DND-41 (cell line): ENCODE measurements around the gene ARSH.
"Not testable (repeated sequence)": the region's sequence is repeated elsewhere in the genome, so short reads cannot be mapped to it uniquely, and the experiment has no call there.

Experiments
- ATAC-seq: fragments of 200-7000 bp; cut with Tn5 transposase; 3 replicates; pipeline ENCODE4 v1.9.1; 2021; ENCODE audit warnings: low read depth; ENCODE audit not compliant: insufficient read depth
- DNase-seq: peaks from one replicate; pipeline ENCODE4 v3.0.0-alpha.2; 2020
- H2AFZ ChIP-seq: 2 replicates; pipeline ENCODE4 v1.6.0; 2012; ENCODE audit warnings: low read depth, low read length
- H3K27ac ChIP-seq: 2 replicates; pipeline ENCODE4 v1.5.1; 2012; ENCODE audit warnings: low read length, inconsistent platforms
- H3K27me3 ChIP-seq: fragments of 200-600 bp; sonication (generic); 2 replicates; pipeline ENCODE4 v1.6.0; 2012; ENCODE audit warnings: low read length, mild to moderate bottlenecking, inconsistent platforms; ENCODE audit not compliant: insufficient read depth, poor library complexity
- H3K36me3 ChIP-seq: 2 replicates; pipeline ENCODE4 v1.5.1; 2012; ENCODE audit warnings: low read length, inconsistent platforms; ENCODE audit not compliant: insufficient read depth
- H3K4me1 ChIP-seq: 2 replicates; pipeline ENCODE4 v1.5.1; 2012; ENCODE audit warnings: mild to moderate bottlenecking, low read length; ENCODE audit not compliant: insufficient read depth
- H3K4me2 ChIP-seq: 2 replicates; pipeline ENCODE4 v1.6.0; 2012; ENCODE audit warnings: mild to moderate bottlenecking, moderate library complexity, low read length, inconsistent platforms; ENCODE audit not compliant: insufficient read depth
- H3K4me3 ChIP-seq, 2 experiments: fragments of 200-600 bp in 1 of 2; shearing (Covaris generic) in 1 of 2; 2 replicates each; pipeline ENCODE4 v1.5.1; 2012 to 2016; ENCODE audit warnings: inconsistent platforms in 2 of 2, low read length in 2 of 2, mild to moderate bottlenecking in 2 of 2, low read depth in 1 of 2, moderate library complexity in 1 of 2
- H3K79me2 ChIP-seq: 2 replicates; pipeline ENCODE4 v1.6.0; 2012; ENCODE audit warnings: low read length, inconsistent platforms; ENCODE audit not compliant: insufficient read depth
- H3K9ac ChIP-seq: 2 replicates; pipeline ENCODE4 v1.6.0; 2012; ENCODE audit warnings: low read depth, mild to moderate bottlenecking, inconsistent platforms, low read length, moderate library complexity
- H3K9me3 ChIP-seq: 2 replicates; pipeline ENCODE4 v1.5.1; 2012; ENCODE audit warnings: low read length, moderate library complexity, mild to moderate bottlenecking, inconsistent platforms; ENCODE audit not compliant: insufficient read depth, severe bottlenecking
- H4K20me1 ChIP-seq: 2 replicates; pipeline ENCODE4 v1.6.0; 2012; ENCODE audit warnings: low read length; ENCODE audit not compliant: insufficient read depth
- CTCF ChIP-seq: IDR thresholded peaks from 2 replicates; pipeline ENCODE4 v1.5.1; 2012; ENCODE audit warnings: borderline replicate concordance, low read length, moderate library complexity, mild to moderate bottlenecking; ENCODE audit not compliant: poor library complexity, severe bottlenecking; ENCODE audit errors: extremely low read depth
- EZH2 ChIP-seq: IDR thresholded peaks from 3 replicates; pipeline ENCODE4 v1.6.1; 2012; ENCODE audit warnings: borderline replicate concordance, low read depth, mild to moderate bottlenecking, moderate library complexity, low read length, inconsistent platforms; ENCODE audit not compliant: severe bottlenecking

ARSH gene

GRCh38 chrX:3046253-3047240 is 40.2 kb downstream of the ARSH start:
- Histone ChIP-seq H3K27ac (no peak overlapping the region), H2AFZ (no peak overlapping the region), H3K79me2 (no peaks in the 10 kb centered on the region), H3K9ac (no peak overlapping the region), H3K4me2 (peak overlapping the region; percentile 39; the same call in 1 of the 2 replicates), H4K20me1 (no peaks in the 10 kb centered on the region), H3K4me3 (no peak overlapping the region), H3K27me3 (no peaks in the 10 kb centered on the region), H3K9me3 (no peaks in the 10 kb centered on the region), H3K36me3 (no peaks in the 10 kb centered on the region), H3K4me1 (0 out of 2 replicates have a peak, but pooled peaks cover 4% of the 10 kb centered on the region)
- DNase-seq (peak; percentile 9), ATAC-seq (peak; percentile 78)
- TF ChIP-seq EZH2, result no peak
- TF ChIP-seq CTCF, result no peak

- H3K9me3 ChIP-seq, H3K36me3 ChIP-seq, H3K4me3 ChIP-seq, H3K4me2 ChIP-seq, H3K27ac ChIP-seq, H3K27me3 ChIP-seq, H3K4me1 ChIP-seq, H4K20me1 ChIP-seq, DNase-seq, H3K79me2 ChIP-seq, ATAC-seq, H3K9ac ChIP-seq, H2AFZ ChIP-seq: not testable (repeated sequence)
Measured at GRCh38 chrX:3050523-3051175, 44.3 kb downstream of the ARSH start.

GRCh38 chrX:3052860-3053259 is 46.5 kb downstream of the ARSH start:
- H3K27me3 ChIP-seq, result no peaks in the 10 kb centered on the region
- H3K9ac ChIP-seq, result no peak overlapping the region
- H4K20me1 ChIP-seq, result no peaks in the 10 kb centered on the region
- DNase-seq (no peak), ATAC-seq (no peak)
- H3K79me2 ChIP-seq, result no peaks in the 10 kb centered on the region
- no peaks in the 10 kb centered on the region for H3K36me3 ChIP-seq
- TF ChIP-seq CTCF (no peak), EZH2 (no peak)
- no peaks in the 10 kb centered on the region for H3K9me3 ChIP-seq
- H2AFZ ChIP-seq, result no peak overlapping the region
- H3K27ac ChIP-seq, result no peak overlapping the region
- H3K4me3 ChIP-seq, result no peak overlapping the region
- H3K4me1 ChIP-seq, result no peaks in the 10 kb centered on the region
- no peak overlapping the region for H3K4me2 ChIP-seq

- TF ChIP-seq CTCF (no peak), EZH2 (no peak)
- no peaks in the 10 kb centered on the region for H3K79me2 ChIP-seq
- H3K27ac ChIP-seq, result no peak overlapping the region
- no peak overlapping the region for H3K4me3 ChIP-seq
- no peak overlapping the region for H3K9ac ChIP-seq
- H3K27me3 ChIP-seq, result no peaks in the 10 kb centered on the region
- DNase-seq, result no peak
- no peak overlapping the region for H3K4me2 ChIP-seq
- no peaks in the 10 kb centered on the region for H4K20me1 ChIP-seq
- no peaks in the 10 kb centered on the region for H3K36me3 ChIP-seq
- H2AFZ ChIP-seq, result no peak overlapping the region
- no peak for ATAC-seq
- no peaks in the 10 kb centered on the region for H3K9me3 ChIP-seq
- H3K4me1 ChIP-seq, result no peaks in the 10 kb centered on the region
Measured at GRCh38 chrX:3066555-3066954, 60.2 kb downstream of the ARSH start.
